A549 treated with Mapracorat at 1 μM for 4 hours (cell line): Measurements from ENCODE around the gene MOXD1. TPM values are rescaled to one million over a fixed set of nuclear protein-coding genes. Genes with fewer than 3 reads are reported as not detected.

Experiments
- total RNA-seq: library from RNA; stranded (reverse); fragments of 200-300 nt; extraction: Qiagen RNA extraction; gene quantifications from 5 replicates; pipeline ENCODE4 v1.2.3, GENCODE V29; 2022

Gene MOXD1
- total RNA-seq: 1.4 to 1.9 TPM (median 1.7 TPM) in 5 replicates

GRCh38 chr6:132400883-132401617, at the start of gene MOXD1:
Gene MOXD1, minus strand, starts transcription at chr6:132401475. Its CDS starts 49 bp downstream, at chr6:132401426.

Other genes starting within 250 kb of the MOXD1 start
- 18.0 to 24.7 TPM (median 23.3 TPM) in 5 replicates for gene STX7, start 111.6 kb upstream of the MOXD1 start, total RNA-seq
- gene TAAR9, start 136.8 kb upstream of the MOXD1 start, total RNA-seq: not detected in 5 replicates
- not detected in 5 replicates for gene TAAR8, start 151.2 kb upstream of the MOXD1 start, total RNA-seq
- gene TAAR6, start 168.8 kb upstream of the MOXD1 start, total RNA-seq: not detected in 5 replicates
- not detected in 5 replicates for gene TAAR5, start 188.3 kb upstream of the MOXD1 start, total RNA-seq
- gene TAAR2, start 222.8 kb upstream of the MOXD1 start, total RNA-seq: not detected in 5 replicates